ENCODE data around the gene PDE6B.
"Not testable (repeated sequence)": the region's sequence is repeated elsewhere in the genome, so short reads cannot be mapped to it uniquely, and the experiment has no call there.

The PDE6B gene

DNA sequence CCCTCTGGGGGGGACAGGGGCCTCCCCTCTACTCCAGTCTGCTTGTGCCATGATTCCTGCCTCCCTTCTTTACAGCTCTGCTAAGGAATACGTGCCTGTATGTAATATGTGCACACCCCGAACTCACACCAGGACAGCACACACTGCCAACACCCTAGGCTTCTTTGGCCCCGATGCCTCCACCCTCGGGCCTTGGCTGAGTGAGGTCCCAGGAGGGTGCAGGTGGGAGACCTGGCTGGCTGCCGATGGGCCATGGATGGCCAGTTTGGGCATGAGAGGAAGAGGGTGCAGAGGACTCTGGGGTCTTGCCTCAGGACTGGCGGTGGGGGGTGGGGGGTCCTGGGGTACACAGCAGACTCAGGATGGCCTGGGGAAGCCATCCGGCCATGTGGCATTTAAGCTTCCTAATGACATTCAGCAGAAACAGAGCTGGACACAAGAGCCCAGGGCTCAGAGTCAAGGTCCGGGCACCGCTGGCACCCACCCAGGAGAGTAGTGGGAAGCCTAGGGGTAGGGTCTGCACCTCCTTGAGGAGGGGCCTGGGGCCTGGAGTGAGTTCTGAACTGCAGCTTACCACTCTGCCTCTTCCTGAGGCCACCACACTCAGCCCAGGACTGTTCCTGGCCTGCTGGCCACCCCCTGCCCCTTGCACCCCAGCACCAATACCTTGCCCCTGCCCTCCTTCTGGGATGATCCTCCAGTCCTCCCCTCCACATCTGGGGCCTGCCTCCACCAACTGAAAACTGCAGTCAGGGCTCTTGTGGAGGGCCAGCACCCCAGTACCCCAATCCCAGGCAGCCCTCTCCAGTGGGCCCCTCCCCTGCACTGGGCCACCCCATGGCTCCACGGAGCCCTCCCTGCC lies 78.2 kb downstream of the PDE6B start:
- TF ChIP-seq, protein P1, sequence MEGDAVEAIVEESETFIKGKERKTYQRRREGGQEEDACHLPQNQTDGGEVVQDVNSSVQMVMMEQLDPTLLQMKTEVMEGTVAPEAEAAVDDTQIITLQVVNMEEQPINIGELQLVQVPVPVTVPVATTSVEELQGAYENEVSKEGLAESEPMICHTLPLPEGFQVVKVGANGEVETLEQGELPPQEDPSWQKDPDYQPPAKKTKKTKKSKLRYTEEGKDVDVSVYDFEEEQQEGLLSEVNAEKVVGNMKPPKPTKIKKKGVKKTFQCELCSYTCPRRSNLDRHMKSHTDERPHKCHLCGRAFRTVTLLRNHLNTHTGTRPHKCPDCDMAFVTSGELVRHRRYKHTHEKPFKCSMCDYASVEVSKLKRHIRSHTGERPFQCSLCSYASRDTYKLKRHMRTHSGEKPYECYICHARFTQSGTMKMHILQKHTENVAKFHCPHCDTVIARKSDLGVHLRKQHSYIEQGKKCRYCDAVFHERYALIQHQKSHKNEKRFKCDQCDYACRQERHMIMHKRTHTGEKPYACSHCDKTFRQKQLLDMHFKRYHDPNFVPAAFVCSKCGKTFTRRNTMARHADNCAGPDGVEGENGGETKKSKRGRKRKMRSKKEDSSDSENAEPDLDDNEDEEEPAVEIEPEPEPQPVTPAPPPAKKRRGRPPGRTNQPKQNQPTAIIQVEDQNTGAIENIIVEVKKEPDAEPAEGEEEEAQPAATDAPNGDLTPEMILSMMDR (IDR thresholded peaks at IDR 0.05; ENCODE audit: extremely low read depth, missing control alignments) = no peak
- no peak for DNase-seq (ENCODE audit: low spot score)

DNA sequence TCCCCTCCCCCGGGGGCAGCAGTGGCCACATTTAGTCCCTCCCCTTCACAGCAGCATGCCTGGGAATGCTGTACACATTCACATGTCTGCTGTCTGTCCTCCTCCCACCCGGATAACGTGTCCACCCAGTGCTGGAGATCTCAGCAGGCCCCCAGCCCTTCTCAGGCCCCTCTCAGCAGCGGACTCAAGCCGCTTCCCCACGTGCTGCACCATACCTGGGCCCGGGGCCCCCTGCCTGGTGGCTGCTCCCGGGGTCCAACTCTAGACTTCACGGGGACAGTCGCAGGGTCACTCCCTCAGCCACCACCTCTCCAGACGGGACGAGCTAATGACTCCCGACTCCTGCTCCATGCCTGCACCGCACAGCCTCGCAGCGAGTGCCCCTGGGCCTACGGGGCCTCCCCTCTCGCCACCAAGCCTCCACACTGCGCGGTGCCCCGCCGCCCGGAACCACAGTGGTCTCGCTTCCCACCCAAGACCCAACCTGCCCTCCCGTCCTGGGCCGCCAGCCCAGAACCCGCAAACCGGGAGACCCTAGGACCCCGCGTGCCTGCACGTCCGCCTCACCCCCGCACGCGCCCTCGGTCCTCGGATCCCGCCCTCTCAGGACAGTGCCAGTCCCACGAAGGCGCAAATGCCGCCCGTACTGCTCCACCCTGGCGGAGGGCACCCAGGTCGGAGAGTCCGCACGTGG lies 79.0 kb downstream of the PDE6B start:
- TF ChIP-seq, protein P1 (IDR thresholded peaks at IDR 0.05; ENCODE audit: extremely low read depth, missing control alignments) = no peak

DNA sequence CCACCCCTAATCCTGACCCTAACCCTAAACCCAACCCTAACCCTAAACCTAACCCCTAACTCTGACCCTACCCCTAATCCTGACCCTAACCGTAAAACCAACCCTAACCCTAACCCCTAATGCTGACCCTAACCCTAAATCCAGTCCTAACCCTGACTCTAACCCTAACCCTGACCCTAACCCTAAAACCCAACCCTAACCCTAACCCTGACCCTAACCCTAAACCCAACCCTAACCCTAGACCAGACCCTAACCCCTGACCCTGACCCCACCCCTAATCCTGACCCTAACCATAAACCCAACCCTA lies 79.6 kb downstream of the PDE6B start:
- TF ChIP-seq, protein P1 (IDR thresholded peaks at IDR 0.05; ENCODE audit: extremely low read depth, missing control alignments) = no peak
- no peak for DNase-seq (ENCODE audit: low spot score)

More for the DNA sequence above, 79.0 kb downstream of the PDE6B start:
- DNase-seq (ENCODE audit: low spot score) = no peak

DNA sequence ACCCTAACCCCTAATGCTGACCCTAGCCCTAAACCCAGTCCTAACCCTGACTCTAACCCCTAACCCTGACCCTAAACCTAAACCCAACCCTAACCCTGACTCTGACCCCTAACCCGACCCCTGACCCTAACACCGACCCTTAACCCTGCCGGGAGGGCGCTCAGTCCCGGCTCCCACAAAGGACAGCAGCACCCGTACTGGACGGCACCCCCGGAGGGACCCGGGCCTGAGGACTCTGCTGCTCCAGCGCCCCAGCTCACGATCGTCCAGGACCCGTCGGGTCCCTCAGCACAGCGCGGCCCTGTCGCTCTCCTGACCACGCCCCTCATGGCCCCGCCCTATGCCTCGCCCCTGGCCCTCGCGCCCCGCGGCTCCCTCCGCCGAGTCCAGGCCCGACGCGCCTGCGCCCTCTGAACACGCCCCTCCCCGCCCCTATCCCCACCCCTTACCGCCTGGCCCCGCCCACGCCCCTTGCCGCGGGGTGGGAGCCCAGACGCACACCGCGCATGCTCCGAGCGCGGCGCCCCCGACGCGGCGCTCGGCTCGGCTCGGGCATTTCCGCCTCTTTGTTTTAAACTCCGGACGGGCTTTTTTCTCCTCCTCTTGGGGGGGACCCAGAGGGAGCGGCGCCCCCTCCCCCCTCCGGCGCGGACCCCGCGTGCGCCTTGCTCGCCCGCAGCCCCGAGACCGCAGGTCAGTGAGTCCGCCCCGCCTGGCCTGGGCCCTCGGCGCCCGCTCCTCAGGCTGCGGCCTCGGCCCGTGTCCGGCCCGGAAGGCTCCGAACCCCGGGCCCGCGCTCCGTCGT lies 80.1 kb downstream of the PDE6B start, which contains the start of gene PCGF3:
PCGF3 (plus strand) TSS at position 555 of the 805 bp plus-strand sequence. CDS start 27,849 bp downstream, outside the sequence.
- peak; percentile 100 for DNase-seq (ENCODE audit: low spot score)
- TF ChIP-seq, protein P1 (IDR thresholded peaks at IDR 0.05; ENCODE audit: extremely low read depth, missing control alignments) = no peak

DNA sequence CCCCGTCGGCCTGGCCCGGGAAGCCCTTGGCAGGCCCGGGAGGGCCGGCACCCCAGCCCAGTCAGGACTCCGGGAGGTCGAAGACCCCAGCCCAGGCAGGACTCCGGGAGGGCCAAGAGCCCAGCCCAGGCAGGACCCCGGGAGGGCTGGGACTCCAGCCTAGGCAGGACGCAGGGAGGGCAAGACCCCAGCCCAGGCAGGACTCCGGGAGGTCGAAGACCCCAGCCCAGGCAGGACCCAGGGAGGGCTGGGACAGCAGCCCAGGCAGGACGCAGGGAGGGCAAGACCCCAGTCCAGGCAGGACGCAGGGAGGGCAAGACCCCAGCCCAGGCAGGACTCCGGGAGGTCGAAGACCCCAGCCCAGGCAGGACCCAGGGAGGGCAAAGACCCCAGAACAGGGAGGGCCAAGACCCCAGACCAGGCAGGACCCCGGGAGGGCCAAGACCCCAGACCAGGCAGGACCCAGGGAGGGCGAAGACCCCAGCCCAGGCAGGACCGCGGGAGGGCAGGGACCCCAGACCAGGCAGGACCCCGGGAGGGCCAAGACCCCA lies 80.8 kb downstream of the PDE6B start:
- DNase-seq (ENCODE audit: low spot score) = not testable (repeated sequence)

DNA sequence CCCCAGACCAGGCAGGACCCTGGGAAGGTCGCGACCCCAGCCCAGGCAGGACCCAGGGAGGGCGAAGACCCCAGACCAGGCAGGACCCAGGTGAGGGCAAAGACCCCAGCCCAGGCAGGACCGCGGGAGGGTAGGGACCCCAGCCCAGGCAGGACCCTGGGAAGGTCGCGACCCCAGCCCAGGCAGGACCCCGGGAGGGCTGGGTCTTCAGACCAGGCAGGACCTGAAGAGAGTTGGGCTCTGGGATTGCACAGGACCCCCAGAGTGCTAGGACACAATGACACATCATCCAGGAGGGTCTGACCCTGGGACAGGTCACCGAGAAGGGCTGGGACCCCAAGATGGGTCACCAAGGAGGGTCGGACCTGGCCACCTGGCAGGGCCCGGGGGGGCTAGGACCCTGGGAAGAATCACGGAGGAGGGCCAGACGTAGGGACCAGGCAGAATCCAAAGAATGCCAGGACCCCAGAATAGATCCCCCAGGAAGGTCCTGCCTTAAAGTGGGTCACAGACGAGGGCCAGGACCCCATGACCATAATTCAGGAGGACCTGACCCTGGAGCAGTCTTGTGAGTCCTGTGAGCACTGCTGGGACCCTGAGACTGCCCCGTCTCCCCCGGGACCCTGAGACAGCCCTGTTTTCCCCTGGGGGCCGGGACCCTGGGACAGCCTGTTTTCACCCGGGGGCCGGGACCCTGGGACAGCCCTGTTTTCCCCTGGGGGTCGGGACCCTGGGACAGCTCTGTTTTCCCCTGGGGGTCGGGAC lies 81.6 kb downstream of the PDE6B start:
- TF ChIP-seq, protein P1 (IDR thresholded peaks at IDR 0.05; ENCODE audit: extremely low read depth, missing control alignments) = no peak
- no peak for DNase-seq (ENCODE audit: low spot score)

Measured in GM20000 (cell line).